ENCODE data around the gene UBL4A. TPM values are rescaled to one million over a fixed set of nuclear protein-coding genes. Genes with fewer than 3 reads are reported as not detected.

The UBL4A gene
- total RNA-seq (2022; extraction: Qiagen RNA extraction) = 63.0 to 72.5 TPM (median 69.3 TPM) in 5 replicates

DNA sequence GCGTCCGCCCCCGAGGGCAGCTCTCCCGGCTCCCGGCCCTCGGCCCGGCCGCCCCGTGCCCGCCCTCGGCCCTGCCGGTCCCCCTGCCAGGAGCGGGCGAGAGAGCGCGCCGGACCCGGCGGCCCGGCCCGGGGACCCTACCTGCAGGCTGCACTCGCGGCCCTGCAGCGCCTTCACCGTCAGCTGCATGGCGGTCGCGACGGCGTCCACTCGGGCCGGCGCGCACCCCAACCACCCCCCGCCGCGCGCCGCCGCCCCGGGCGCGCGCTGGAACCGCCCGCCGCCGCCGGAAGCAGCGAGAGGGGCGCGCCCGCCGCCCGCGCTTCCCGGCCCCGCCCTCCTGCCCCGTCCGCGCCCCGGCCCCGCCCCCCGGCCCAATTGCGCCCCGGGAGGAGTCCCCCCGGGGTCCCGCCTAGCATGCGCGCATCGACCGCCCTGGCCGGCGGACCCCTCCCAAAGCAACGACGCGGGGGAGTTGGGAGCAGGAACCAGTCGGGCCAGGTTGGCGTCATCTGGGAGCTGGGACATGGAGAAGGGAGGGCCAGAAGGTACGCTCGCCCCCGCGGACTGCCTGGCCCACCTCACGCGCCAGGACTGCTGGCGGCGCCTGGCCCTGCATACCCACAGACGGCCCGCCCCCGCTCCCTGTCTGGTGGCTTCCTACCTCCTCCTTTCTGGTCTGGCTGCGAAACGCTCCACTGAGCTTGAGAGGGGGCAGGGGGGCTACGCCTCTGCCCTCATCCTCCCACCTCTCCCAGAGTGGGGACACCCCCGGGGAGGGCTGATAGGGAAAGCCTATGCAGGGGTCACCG is at the start of gene UBL4A:
TSS of gene UBL4A (minus strand) at position 220 of the 812 bp plus-strand sequence. CDS start at position 189, 31 bp downstream.

GRCh38 chrX:154515966-154516655 is 29.7 kb upstream of the UBL4A start, which contains the start of gene FAM3A:
TSS of gene FAM3A (minus strand) at chrX:154516232. CDS start at chrX:154515772, 460 bp downstream.

GRCh38 chrX:154490414-154491083 is 4.1 kb upstream of the UBL4A start, which contains the start of gene SLC10A3:
TSS of gene SLC10A3 (minus strand) at chrX:154490629. CDS start at chrX:154488940, 1,689 bp downstream.

DNA sequence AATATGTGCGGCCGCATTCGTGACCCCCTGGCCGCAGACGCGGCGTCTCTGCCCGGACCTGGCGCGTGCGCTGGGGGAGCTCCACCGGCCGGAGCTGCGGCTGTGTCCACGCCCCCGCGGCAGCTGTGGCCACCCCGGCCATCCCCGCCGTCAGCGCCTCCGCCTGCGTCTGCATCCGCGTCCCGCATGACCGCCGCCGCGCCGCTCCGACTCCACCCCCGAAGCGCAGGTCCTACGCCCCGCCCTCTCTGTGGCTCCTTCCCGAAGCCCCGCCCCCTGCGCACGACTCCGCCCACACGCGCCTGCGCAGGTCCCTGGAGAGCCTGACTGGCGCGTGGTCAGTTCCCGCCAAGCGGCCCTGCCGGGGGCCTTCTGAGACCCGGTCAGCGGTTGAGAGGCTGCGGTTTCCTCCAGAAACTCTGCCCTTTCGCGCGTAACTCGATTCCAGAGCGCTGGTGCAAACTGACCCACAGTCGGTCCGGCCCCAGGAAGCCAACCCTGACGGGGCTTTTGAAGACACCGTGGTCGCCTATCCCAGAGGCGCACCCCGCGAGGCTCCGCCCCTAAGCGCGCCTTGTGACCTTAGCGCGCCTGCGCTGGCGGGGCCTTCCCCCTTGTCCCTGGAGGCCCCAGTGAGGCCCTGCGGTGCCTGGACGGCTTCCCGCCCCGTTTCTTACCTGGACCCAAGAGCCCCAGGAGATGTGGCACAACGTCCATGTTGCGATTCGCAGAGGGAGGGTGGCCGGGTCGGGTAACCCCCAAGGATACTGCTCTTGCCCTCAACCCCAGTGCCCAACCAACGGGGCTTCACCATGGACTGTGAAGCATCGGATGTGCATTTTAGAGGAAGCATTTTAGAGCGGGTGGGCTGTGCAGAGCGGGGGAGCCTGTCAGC is 7.4 kb downstream of the UBL4A start, which contains the start of gene LAGE3:
TSS of gene LAGE3 (minus strand) at position 554 of the 895 bp plus-strand sequence. CDS start at position 188, 366 bp downstream.

GRCh38 chrX:154458116-154458953 is 28.1 kb downstream of the UBL4A start, which contains the start of gene PLXNA3:
TSS of gene PLXNA3 (plus strand) at chrX:154458281. CDS start at chrX:154460184, 1,903 bp downstream.

DNA sequence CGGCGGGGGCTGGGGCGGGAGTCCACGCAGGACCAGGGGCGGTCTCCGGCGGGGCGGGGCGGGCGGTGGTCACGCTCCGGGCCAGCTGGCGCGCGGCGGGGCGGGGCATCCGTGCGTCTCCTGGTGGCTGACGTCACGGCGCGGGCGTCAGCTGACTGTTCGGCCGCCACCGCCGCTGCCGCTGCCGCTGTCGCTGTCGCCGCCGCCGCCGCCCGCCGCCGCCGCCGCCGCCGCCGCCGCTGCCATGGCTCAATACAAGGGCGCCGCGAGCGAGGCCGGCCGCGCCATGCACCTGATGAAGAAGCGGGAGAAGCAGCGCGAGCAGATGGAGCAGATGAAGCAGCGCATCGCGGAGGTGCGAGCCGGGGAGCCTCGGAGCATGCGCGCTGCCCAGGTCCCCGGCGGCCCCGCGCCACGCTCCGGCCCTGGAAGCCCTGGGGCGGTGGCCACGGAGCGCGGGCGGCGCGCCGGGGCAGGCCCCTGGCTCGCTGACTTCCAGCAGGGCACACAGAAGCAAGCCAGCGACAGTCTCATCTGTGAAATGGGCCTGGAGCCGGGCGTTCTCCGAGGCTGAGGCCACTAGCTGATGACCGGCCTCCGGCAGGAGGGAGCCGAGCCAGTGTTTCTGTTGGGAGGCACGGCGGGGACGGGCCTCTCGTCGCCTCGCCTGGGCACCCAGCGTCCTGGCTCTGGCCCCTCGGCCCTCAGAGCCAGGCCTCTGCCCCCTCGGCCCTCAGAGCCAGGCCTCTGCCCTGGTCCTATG is 42.2 kb downstream of the UBL4A start, which contains the start of gene FAM50A:
TSS of gene FAM50A (plus strand) at position 150 of the 763 bp plus-strand sequence. CDS start at position 245, 95 bp downstream.

GRCh38 chrX:154436983-154437752 is 49.2 kb downstream of the UBL4A start, which contains the start of gene GDI1:
TSS of gene GDI1 (plus strand) at chrX:154437154. CDS start at chrX:154437255, 101 bp downstream.

Other genes starting within 250 kb of the UBL4A start
- not detected in 5 replicates for gene OPN1MW3, start 229.0 kb downstream of the UBL4A start, total RNA-seq (2022; extraction: Qiagen RNA extraction)
- gene TEX28, start 191.5 kb downstream of the UBL4A start, total RNA-seq (2022; extraction: Qiagen RNA extraction) = not detected in 5 replicates
- 0.03 TPM in 1 of 5 replicates, not detected in the others for gene TKTL1, start 190.8 kb downstream of the UBL4A start, total RNA-seq (2022; extraction: Qiagen RNA extraction)
- 1,453 to 1,770 TPM (median 1,639 TPM) in 5 replicates for gene FLNA, start 112.0 kb downstream of the UBL4A start, total RNA-seq (2022; extraction: Qiagen RNA extraction)
- gene EMD, start 107.3 kb downstream of the UBL4A start, total RNA-seq (2022; extraction: Qiagen RNA extraction) = 110 to 171 TPM (median 156 TPM) in 5 replicates
- 5,551 to 5,842 TPM (median 5,620 TPM) in 5 replicates for gene RPL10, start 88.2 kb downstream of the UBL4A start, total RNA-seq (2022; extraction: Qiagen RNA extraction)
- gene DNASE1L1, start 77.4 kb downstream of the UBL4A start, total RNA-seq (2022; extraction: Qiagen RNA extraction) = 24.2 to 33.3 TPM (median 29.6 TPM) in 5 replicates
- 30.2 to 41.8 TPM (median 38.8 TPM) in 5 replicates for gene TAFAZZIN, start 75.1 kb downstream of the UBL4A start, total RNA-seq (2022; extraction: Qiagen RNA extraction)
- 79.6 to 112 TPM (median 110 TPM) in 5 replicates for gene ATP6AP1, start 57.9 kb downstream of the UBL4A start, total RNA-seq (2022; extraction: Qiagen RNA extraction)
- gene GDI1, start 49.5 kb downstream of the UBL4A start, total RNA-seq (2022; extraction: Qiagen RNA extraction) = 94.4 to 112 TPM (median 107 TPM) in 5 replicates
- 99.6 to 120 TPM (median 116 TPM) in 5 replicates for gene FAM50A, start 42.5 kb downstream of the UBL4A start, total RNA-seq (2022; extraction: Qiagen RNA extraction)
- 9.7 to 17.8 TPM (median 15.3 TPM) in 5 replicates for gene PLXNA3, start 28.3 kb downstream of the UBL4A start, total RNA-seq (2022; extraction: Qiagen RNA extraction)
- gene LAGE3, start 7.3 kb downstream of the UBL4A start, total RNA-seq (2022; extraction: Qiagen RNA extraction) = 46.0 to 79.0 TPM (median 72.0 TPM) in 5 replicates
- gene SLC10A3, start 4.0 kb upstream of the UBL4A start, total RNA-seq (2022; extraction: Qiagen RNA extraction) = 28.5 to 45.1 TPM (median 42.0 TPM) in 5 replicates
- gene FAM3A, start 29.6 kb upstream of the UBL4A start, total RNA-seq (2022; extraction: Qiagen RNA extraction) = 33.4 to 47.5 TPM (median 46.5 TPM) in 5 replicates
- 1,443 to 1,631 TPM (median 1,552 TPM) in 5 replicates for gene G6PD, start 60.2 kb upstream of the UBL4A start, total RNA-seq (2022; extraction: Qiagen RNA extraction)
- gene IKBKG, start 61.0 kb upstream of the UBL4A start, total RNA-seq (2022; extraction: Qiagen RNA extraction) = 33.1 to 46.6 TPM (median 46.0 TPM) in 5 replicates
- gene CTAG1A, start 98.5 kb upstream of the UBL4A start, total RNA-seq (2022; extraction: Qiagen RNA extraction) = not detected in 5 replicates
- not detected in 5 replicates for gene CTAG1B, start 132.7 kb upstream of the UBL4A start, total RNA-seq (2022; extraction: Qiagen RNA extraction)
- not detected in 5 replicates for gene CTAG2, start 167.0 kb upstream of the UBL4A start, total RNA-seq (2022; extraction: Qiagen RNA extraction)